Measurements from ENCODE around the gene EPS8L2. TPM values are rescaled to one million over a fixed set of nuclear protein-coding genes. Genes with fewer than 3 reads are reported as not detected.

The EPS8L2 gene
- total RNA-seq, 1 experiment from 2014 or later: 92.8 TPM

DNA sequence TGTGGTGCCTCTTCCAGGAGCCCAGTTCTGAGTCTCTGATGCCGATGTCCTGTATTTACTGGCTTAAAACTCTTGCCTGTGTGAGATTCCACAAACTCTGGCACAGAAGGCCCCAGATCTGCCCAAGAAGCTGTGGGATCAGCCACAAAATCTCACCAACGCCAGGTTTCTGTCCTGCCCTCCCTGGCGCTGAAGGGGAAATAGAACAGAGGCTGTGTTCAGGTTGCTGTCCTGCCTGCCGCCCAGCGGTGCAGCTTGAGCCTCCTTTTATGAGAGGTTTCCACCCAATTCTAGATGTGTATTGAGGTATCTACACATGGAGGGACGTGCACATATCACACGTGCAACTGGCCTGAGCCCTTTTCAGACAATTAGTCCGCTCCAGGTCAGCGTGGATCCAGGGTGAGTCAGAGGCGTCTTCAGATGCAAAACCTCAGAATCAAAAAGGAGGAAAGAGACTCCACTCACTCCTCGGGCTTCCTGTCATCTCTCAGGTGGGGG, 8.2 kb upstream of the EPS8L2 start:
- peak overlapping the region; percentile 43 to 44 for H3K4me3 Mint-ChIP-seq
- Histone ChIP-seq H4K5ac (ENCODE audit: insufficient read length, low read depth, low read length) (no peak overlapping the region), H3K79me2 (ENCODE audit: insufficient read depth, low read length) (peaks cover 8% of the 10 kb centered on the region; the same call in 1 of the 2 replicates), H2AK5ac (ENCODE audit: insufficient read length, low read length) (no peak overlapping the region), H2BK5ac (ENCODE audit: insufficient read length, low read length) (no peak overlapping the region), H3K23me2 (ENCODE audit: insufficient read length, low read depth, low read length, poor library complexity, severe bottlenecking) (no peaks in the 10 kb centered on the region), H3K23ac (ENCODE audit: insufficient read length, low read depth, low read length) (no peak overlapping the region), H2BK120ac (ENCODE audit: low read depth, low read length, poor library complexity, severe bottlenecking) (no peak overlapping the region), H4K91ac (ENCODE audit: insufficient read length, low read depth, low read length) (no peak overlapping the region), H3K18ac (ENCODE audit: insufficient read length, low read depth, low read length) (no peak overlapping the region), H2BK20ac (ENCODE audit: low read depth, low read length, poor library complexity, severe bottlenecking) (no peak overlapping the region), H3T11ph (ENCODE audit: low read length) (no peak overlapping the region), H3K4me2 (ENCODE audit: insufficient read depth, insufficient read length, low read length) (peak overlapping the region; percentile 3), H2BK12ac (ENCODE audit: insufficient read length, low read depth, low read length) (no peak overlapping the region), H2AFZ (ENCODE audit: low read length) (no peak overlapping the region), H4K20me1 (ENCODE audit: control insufficient read depth, insufficient read depth, insufficient read length) (no peaks in the 10 kb centered on the region), H4K8ac (replicated peaks; ENCODE audit: insufficient read length, low read depth, low read length) (no peak overlapping the region), H3K14ac (ENCODE audit: insufficient read depth, low read length) (no peak overlapping the region; the same call in 1 of the 2 replicates), H3K4ac (ENCODE audit: low read depth, low read length) (no peak overlapping the region), H3K79me1 (ENCODE audit: insufficient read depth, low read depth, low read length, poor library complexity, severe bottlenecking) (no peaks in the 10 kb centered on the region), H3K27ac (ENCODE audit: insufficient read length, low read depth, low read length) (no peak overlapping the region), H3K56ac (ENCODE audit: insufficient read length, low read depth, low read length) (no peak overlapping the region), H3K9ac (ENCODE audit: extremely low read depth, insufficient read length, low read length) (peak overlapping the region; percentile 56), H2BK15ac (ENCODE audit: low read depth, low read length) (no peak overlapping the region), H3K27me3 (ENCODE audit: insufficient read depth, low read length) (no peaks in the 10 kb centered on the region), H3K9me3 (ENCODE audit: control insufficient read depth, low read depth, low read length) (no peaks in the 10 kb centered on the region), H3K4me1 (ENCODE audit: insufficient read depth, low read length) (peaks cover 12% of the 10 kb centered on the region; the same call in 1 of the 2 replicates)
- H3K27ac Mint-ChIP-seq: peak overlapping the region; percentile 91 to 96 (median 92); a peak in 6 of 7 replicates
- no CpG with 5 or more reads among the region's 11 CpGs for WGBS (ENCODE audit: extremely low coverage, insufficient read length, low lambda C conversion rate)
- H3K9me3 Mint-ChIP-seq: no peaks in the 10 kb centered on the region; a peak in 2 of 5 replicates
- no peaks in the 10 kb centered on the region; the same call in 1 of the 2 replicates for H3K27me3 Mint-ChIP-seq (ENCODE audit: low read depth)
- H3K36me3 Mint-ChIP-seq (ENCODE audit: insufficient read depth in 1 of 3, low read depth in 3 of 3): peaks cover 8 to 15% (median 12%) of the 10 kb centered on the region in 3 experiments; a peak in 6 of 7 replicates
- TF ChIP-seq, protein P1, sequence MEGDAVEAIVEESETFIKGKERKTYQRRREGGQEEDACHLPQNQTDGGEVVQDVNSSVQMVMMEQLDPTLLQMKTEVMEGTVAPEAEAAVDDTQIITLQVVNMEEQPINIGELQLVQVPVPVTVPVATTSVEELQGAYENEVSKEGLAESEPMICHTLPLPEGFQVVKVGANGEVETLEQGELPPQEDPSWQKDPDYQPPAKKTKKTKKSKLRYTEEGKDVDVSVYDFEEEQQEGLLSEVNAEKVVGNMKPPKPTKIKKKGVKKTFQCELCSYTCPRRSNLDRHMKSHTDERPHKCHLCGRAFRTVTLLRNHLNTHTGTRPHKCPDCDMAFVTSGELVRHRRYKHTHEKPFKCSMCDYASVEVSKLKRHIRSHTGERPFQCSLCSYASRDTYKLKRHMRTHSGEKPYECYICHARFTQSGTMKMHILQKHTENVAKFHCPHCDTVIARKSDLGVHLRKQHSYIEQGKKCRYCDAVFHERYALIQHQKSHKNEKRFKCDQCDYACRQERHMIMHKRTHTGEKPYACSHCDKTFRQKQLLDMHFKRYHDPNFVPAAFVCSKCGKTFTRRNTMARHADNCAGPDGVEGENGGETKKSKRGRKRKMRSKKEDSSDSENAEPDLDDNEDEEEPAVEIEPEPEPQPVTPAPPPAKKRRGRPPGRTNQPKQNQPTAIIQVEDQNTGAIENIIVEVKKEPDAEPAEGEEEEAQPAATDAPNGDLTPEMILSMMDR (conservative IDR thresholded peaks at IDR 0.05): no peak
- H3K4me1 Mint-ChIP-seq: peaks cover 26 to 32% of the 10 kb centered on the region in 2 experiments
- peak; percentile 44 for DNase-seq
